ENCODE results near the gene MTX2.

The MTX2 gene

DNA sequence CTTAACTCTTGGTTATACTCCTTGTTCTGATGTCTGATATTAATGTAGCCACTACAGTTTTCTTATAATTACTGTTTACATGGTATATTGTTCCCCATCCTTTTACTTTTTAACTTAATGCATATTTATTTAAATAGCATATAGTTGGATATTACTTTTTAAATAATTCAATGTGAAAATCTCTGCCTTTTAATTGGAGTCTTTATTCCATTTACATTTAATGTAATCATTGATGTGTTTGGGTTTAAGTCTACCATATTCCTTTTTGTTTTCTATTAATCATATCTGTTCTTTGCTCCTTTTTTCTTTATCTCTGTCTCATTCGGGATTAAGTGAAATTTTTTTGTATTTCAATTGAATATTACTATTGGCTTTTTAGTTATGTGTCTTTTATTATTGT is 109.1 kb downstream of the MTX2 start:
- DNase-seq (ENCODE audit: low read depth in 2 of 2): no peak

DNA sequence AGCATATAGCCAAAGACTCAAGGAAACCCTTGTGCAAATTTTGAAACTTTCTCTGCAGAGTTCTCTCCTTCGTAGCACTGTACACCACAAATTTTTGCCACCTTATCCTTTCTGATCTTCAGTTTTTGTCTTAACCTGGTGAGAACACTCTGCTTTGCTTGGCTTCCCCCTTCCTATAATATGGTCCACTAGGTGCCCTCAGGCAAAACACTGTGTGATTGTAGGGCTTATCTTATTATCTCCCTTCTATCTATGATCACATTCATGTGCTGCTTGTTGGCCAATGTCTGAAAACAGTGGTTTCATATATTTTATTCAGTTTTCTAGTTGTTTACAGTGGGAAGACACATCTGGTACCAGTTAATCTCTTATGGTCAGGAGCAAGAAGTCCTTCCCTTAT is 111.1 kb downstream of the MTX2 start:
- no peak for DNase-seq (ENCODE audit: low read depth in 2 of 2)

DNA sequence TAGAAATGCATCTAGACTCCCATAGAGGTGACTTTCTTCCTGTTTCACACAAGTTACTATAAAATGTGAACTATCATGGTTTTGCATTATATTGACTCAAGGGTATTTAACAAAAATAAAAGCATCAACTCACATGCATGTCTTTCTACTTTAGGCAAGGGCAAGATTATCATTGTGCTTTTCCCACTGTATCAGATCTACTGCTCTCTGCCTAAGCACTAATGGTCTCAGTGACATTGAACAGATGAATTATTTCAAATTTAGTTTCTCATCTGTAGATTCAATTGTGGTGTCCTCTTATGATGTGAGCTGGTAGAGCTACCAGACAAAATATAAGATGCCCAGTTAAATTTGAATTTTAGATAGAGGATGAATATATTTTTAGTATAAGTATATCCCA is 113.9 kb downstream of the MTX2 start:
- DNase-seq (ENCODE audit: low read depth in 2 of 2): no peak

DNA sequence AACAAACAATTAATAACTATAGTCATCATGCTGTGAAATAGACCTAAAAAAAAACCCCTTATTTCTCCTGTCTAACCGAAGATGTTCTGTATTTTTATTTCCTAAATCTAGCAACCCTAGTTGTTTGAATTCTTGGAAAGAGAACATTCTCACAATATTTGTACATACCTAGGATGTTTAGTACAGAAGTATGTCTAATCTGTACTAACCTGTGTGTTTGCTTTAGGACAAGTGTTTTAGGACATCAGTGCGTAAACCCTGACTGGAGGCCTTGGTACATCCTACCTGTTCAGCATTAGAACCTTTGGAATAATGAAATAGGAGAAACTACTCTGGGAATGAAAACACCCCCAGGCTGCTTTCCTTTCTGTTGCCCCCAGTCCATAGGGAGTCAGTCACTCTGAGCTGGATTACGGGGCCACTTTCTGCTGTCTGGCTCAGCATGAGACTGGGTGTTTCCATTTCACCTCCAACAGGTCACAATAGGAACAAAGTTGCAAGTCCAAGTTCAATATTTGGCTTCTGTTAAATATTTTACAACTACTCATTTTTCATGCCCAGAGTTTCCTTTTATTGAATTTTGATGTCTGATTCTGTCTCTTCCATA is 114.7 kb downstream of the MTX2 start:
- DNase-seq (ENCODE audit: low read depth in 2 of 2): no peak

DNA sequence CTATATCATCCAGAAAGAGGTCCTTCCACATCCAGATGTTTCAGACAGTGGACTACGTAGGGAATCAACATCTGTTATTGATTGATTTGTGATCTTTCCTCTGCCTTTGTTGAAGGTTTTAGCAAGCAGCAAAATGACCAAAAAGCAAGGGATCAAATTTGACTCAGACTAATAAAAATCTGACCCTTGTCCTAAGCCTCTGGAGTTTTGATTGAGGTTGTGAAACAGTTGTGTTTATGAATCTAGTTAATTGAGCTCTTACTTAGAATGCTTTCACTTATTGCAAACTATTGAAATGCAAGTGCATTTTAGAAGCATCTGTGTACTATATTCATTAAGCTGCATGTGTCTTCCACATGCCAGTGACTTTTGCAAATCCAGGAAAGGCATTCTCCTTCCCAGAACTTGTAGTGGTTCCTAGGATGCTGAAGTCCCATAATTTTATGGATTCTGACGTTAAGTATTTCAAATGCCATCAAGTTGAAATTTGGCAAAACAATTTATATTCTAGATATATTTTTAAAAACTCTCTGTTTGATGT is 116.0 kb downstream of the MTX2 start:
- DNase-seq (ENCODE audit: low read depth in 2 of 2): no peak

DNA sequence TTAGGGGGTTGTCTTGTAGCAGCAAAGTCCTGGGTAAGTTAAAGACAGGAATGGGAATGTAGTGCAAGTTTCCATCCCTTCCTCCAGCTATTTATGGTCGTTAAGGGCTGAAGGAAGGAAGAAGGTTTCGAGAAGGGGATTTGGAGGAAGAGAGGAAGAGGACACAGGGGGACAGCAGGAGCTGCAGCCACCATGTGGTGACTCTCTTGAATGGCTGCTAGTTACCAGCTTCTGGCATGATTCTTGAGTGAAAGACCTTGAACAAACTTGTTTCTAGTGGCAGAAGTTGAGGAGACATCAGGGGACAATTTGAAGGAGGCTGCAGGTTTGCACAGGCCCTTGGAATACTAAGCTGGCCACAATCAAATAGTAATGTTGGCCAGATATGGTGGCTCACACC is 116.6 kb downstream of the MTX2 start:
- DNase-seq (ENCODE audit: low read depth in 2 of 2): no peak

Measured in stimulated activated CD4-positive, alpha-beta T cell treated with anti-CD3 and anti-CD28 coated beads, Interleukin-12 subunit alpha, Interleukin-12 subunit beta, amount 100 ng/mL, for 24 hours (primary cell).